ENCODE data around the gene LARP4B. TPM values are rescaled to one million over a fixed set of nuclear protein-coding genes. Genes with fewer than 3 reads are reported as not detected.

Gene LARP4B
- polyA plus RNA-seq, 1 donor (not counting 4 experiments of a cell fraction or from before 2014, with no cell fraction given): 39.4 TPM

DNA sequence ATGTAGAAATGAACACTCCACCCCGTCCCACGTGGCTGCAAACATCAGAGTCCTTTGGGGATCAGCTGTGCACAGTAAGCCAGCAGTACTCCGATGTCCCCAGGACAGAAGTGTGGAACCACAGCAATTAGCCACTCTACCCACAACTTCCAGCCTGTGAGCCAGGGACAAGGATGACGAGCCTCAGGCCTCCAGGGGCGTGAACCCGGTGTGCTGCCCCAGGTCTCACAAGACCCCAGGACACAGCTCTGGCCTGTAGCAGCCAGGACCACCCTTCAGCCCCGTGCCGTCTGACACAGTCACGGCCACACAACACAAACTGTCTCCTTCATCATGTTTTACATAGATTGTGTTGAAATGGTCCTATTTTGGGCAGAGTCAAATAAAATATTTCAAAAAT lies 129.0 kb downstream of the LARP4B start:
- Histone ChIP-seq H4K20me1 (ENCODE audit: control insufficient read depth, extremely low read depth, insufficient read depth, low read length) (no peaks in the 10 kb centered on the region), H3K4me3 (ENCODE audit: control insufficient read depth in 2 of 3, extremely low read depth in 1 of 3, insufficient read depth in 2 of 3, low read depth in 1 of 3, low read length in 3 of 3) (no peak overlapping the region), H3K9me1 (ENCODE audit: control insufficient read depth, extremely low read depth, insufficient read depth, low read length) (peaks cover 2% of the 10 kb centered on the region), H3K36me3 (ENCODE audit: control insufficient read depth in 2 of 2, extremely low read depth in 1 of 2, insufficient read depth in 2 of 2, low read length in 2 of 2) (peaks cover 3 to 6% of the 10 kb centered on the region in 2 experiments), H3K27ac (ENCODE audit: control insufficient read depth, insufficient read depth, low read length) (no peak overlapping the region), H3K79me2 (ENCODE audit: control insufficient read depth, insufficient read depth, low read length) (no peaks in the 10 kb centered on the region), H3K9ac (ENCODE audit: control insufficient read depth, extremely low read depth, insufficient read depth, low read length) (no peak overlapping the region), H3K27me3 (ENCODE audit: control insufficient read depth, extremely low read depth, insufficient read depth, low read length) (no peaks in the 10 kb centered on the region), H3K4me2 (ENCODE audit: control insufficient read depth, extremely low read depth, insufficient read depth, low read depth, low read length) (no peak overlapping the region), H3K4me1 (ENCODE audit: control insufficient read depth, extremely low read depth, insufficient read depth, low read length) (no peaks in the 10 kb centered on the region), H3K9me3 (ENCODE audit: control insufficient read depth, low read depth, low read length) (no peaks in the 10 kb centered on the region), H2AFZ (ENCODE audit: control insufficient read depth, low read length) (no peak overlapping the region)
- no peak for DNase-seq (ENCODE audit: low read depth, low spot score)
- TF ChIP-seq, protein P1, sequence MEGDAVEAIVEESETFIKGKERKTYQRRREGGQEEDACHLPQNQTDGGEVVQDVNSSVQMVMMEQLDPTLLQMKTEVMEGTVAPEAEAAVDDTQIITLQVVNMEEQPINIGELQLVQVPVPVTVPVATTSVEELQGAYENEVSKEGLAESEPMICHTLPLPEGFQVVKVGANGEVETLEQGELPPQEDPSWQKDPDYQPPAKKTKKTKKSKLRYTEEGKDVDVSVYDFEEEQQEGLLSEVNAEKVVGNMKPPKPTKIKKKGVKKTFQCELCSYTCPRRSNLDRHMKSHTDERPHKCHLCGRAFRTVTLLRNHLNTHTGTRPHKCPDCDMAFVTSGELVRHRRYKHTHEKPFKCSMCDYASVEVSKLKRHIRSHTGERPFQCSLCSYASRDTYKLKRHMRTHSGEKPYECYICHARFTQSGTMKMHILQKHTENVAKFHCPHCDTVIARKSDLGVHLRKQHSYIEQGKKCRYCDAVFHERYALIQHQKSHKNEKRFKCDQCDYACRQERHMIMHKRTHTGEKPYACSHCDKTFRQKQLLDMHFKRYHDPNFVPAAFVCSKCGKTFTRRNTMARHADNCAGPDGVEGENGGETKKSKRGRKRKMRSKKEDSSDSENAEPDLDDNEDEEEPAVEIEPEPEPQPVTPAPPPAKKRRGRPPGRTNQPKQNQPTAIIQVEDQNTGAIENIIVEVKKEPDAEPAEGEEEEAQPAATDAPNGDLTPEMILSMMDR (optimal IDR thresholded peaks at IDR 0.05 in 1 of 3, IDR thresholded peaks at IDR 0.05 in 1 of 3, conservative IDR thresholded peaks at IDR 0.05 in 1 of 3; ENCODE audit: extremely low read depth in 1 of 3, insufficient read depth in 2 of 3, low read length in 3 of 3): no peak
- TF ChIP-seq EZH2 (IDR thresholded peaks at IDR 0.05; ENCODE audit: low read length): no peak
- dilution Hi-C loops (cut with MboI; ENCODE audit: extremely low pct_ligation_motif_present, low sequenced_read_pairs): no loop called here
- FAIRE-seq: no peak

DNA sequence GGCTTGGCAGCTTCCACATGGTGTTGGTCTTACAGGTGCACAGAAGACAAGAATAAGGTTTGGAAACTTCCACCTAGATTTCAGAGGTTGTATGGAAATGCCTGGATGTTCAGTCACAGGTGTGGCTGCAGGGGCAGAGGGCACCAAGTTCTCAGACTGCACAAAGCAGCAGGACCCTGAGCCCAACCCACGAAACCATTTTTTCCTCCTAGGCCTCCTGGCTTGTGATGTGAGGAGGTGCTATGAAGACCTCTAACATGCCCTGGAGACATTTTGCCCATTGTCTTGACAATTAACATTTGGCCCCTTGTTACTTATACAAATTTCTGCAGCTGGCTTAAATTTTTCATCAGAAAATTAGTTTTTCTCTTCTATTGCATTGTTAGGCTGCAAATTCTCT lies 134.3 kb downstream of the LARP4B start:
- no peaks in the 10 kb centered on the region for H4K20me1 ChIP-seq (ENCODE audit: control insufficient read depth, extremely low read depth, insufficient read depth, low read length)
- H3K27ac ChIP-seq (ENCODE audit: control insufficient read depth, insufficient read depth, low read length): no peak overlapping the region
- H3K4me1 ChIP-seq (ENCODE audit: control insufficient read depth, extremely low read depth, insufficient read depth, low read length): no peaks in the 10 kb centered on the region
- no peak for FAIRE-seq
- no peaks in the 10 kb centered on the region for H3K79me2 ChIP-seq (ENCODE audit: control insufficient read depth, insufficient read depth, low read length)
- no peaks in the 10 kb centered on the region for H3K36me3 ChIP-seq (ENCODE audit: control insufficient read depth in 2 of 2, extremely low read depth in 1 of 2, insufficient read depth in 2 of 2, low read length in 2 of 2)
- no peaks in the 10 kb centered on the region for H3K9me1 ChIP-seq (ENCODE audit: control insufficient read depth, extremely low read depth, insufficient read depth, low read length)
- H3K9me3 ChIP-seq (ENCODE audit: control insufficient read depth, low read depth, low read length): no peaks in the 10 kb centered on the region
- dilution Hi-C loops (cut with MboI; ENCODE audit: extremely low pct_ligation_motif_present, low sequenced_read_pairs): no loop called here
- TF ChIP-seq, protein P1 (optimal IDR thresholded peaks at IDR 0.05 in 1 of 3, IDR thresholded peaks at IDR 0.05 in 1 of 3, conservative IDR thresholded peaks at IDR 0.05 in 1 of 3; ENCODE audit: extremely low read depth in 1 of 3, insufficient read depth in 2 of 3, low read length in 3 of 3): no peak
- no peak for TF ChIP-seq EZH2 (IDR thresholded peaks at IDR 0.05; ENCODE audit: low read length)
- no peaks in the 10 kb centered on the region for H3K27me3 ChIP-seq (ENCODE audit: control insufficient read depth, extremely low read depth, insufficient read depth, low read length)
- H3K4me3 ChIP-seq (ENCODE audit: control insufficient read depth in 2 of 3, extremely low read depth in 1 of 3, insufficient read depth in 2 of 3, low read depth in 1 of 3, low read length in 3 of 3): no peak overlapping the region
- no peak for DNase-seq (ENCODE audit: low read depth, low spot score)
- no peak overlapping the region for H3K4me2 ChIP-seq (ENCODE audit: control insufficient read depth, extremely low read depth, insufficient read depth, low read depth, low read length)
- no peak overlapping the region for H3K9ac ChIP-seq (ENCODE audit: control insufficient read depth, extremely low read depth, insufficient read depth, low read length)
- no peak overlapping the region for H2AFZ ChIP-seq (ENCODE audit: control insufficient read depth, low read length)
